ENCODE measurements around the gene TRIM23.

TRIM23 gene

GRCh38 chr5:65553941-65554340 lies 70.2 kb downstream of the TRIM23 start:
- no peak for TF ChIP-seq CTCF (IDR thresholded peaks at IDR 0.05)
- intact Hi-C loops (cut with DNase I; ENCODE audit: low total_unique reads): no loop called here
- H3K36me3 ChIP-seq: no peaks in the 10 kb centered on the region

GRCh38 chr5:65548281-65548680 lies 75.9 kb downstream of the TRIM23 start:
- H3K9me3 ChIP-seq: no peaks in the 10 kb centered on the region
- H3K36me3 ChIP-seq: no peaks in the 10 kb centered on the region
- no peaks in the 10 kb centered on the region for H3K4me1 ChIP-seq
- H3K27me3 ChIP-seq: no peaks in the 10 kb centered on the region
- no peak overlapping the region for H3K27ac ChIP-seq
- TF ChIP-seq CTCF (IDR thresholded peaks at IDR 0.05): no peak
- no peak for DNase-seq
- intact Hi-C loops (cut with DNase I; ENCODE audit: low total_unique reads): no loop called here
- H3K4me3 ChIP-seq: no peak overlapping the region

More at GRCh38 chr5:65553941-65554340, 70.2 kb downstream of the TRIM23 start:
- Histone ChIP-seq H3K9me3 (no peaks in the 10 kb centered on the region), H3K27ac (no peak overlapping the region), H3K27me3 (no peaks in the 10 kb centered on the region), H3K4me3 (no peak overlapping the region), H3K4me1 (no peaks in the 10 kb centered on the region)
- DNase-seq: no peak

- no peak overlapping the region for H3K4me3 ChIP-seq
- H3K27ac ChIP-seq: no peak overlapping the region
- no peak for TF ChIP-seq CTCF (IDR thresholded peaks at IDR 0.05)
- H3K36me3 ChIP-seq: no peaks in the 10 kb centered on the region
- intact Hi-C loops (cut with DNase I; ENCODE audit: low total_unique reads): no loop called here
- no peaks in the 10 kb centered on the region for H3K4me1 ChIP-seq
- DNase-seq: no peak
- no peaks in the 10 kb centered on the region for H3K27me3 ChIP-seq
- no peaks in the 10 kb centered on the region for H3K9me3 ChIP-seq
Observed at GRCh38 chr5:65546141-65546540, 78.0 kb downstream of the TRIM23 start.

GRCh38 chr5:65544473-65544872 lies 79.7 kb downstream of the TRIM23 start:
- H3K36me3 ChIP-seq: no peaks in the 10 kb centered on the region
- H3K27me3 ChIP-seq: no peaks in the 10 kb centered on the region
- no peak overlapping the region for H3K4me3 ChIP-seq
- H3K4me1 ChIP-seq: no peaks in the 10 kb centered on the region
- no peak overlapping the region for H3K27ac ChIP-seq
- intact Hi-C loops (cut with DNase I; ENCODE audit: low total_unique reads): no loop called here
- no peaks in the 10 kb centered on the region for H3K9me3 ChIP-seq
- no peak for DNase-seq
- no peak for TF ChIP-seq CTCF (IDR thresholded peaks at IDR 0.05)

- H3K27me3 ChIP-seq: no peaks in the 10 kb centered on the region
- no peak for DNase-seq
- H3K27ac ChIP-seq: no peak overlapping the region
- H3K36me3 ChIP-seq: no peaks in the 10 kb centered on the region
- no peak overlapping the region for H3K4me3 ChIP-seq
- intact Hi-C loops (cut with DNase I; ENCODE audit: low total_unique reads): no loop called here
- no peaks in the 10 kb centered on the region for H3K4me1 ChIP-seq
- no peak for TF ChIP-seq CTCF (IDR thresholded peaks at IDR 0.05)
- no peaks in the 10 kb centered on the region for H3K9me3 ChIP-seq
Observed at GRCh38 chr5:65539827-65540226, 84.3 kb downstream of the TRIM23 start.

Data from tibial artery (tissue), 4 donors.